Tibial nerve (tissue), 4 donors: ENCODE measurements around the gene ZCCHC7. TPM values are rescaled to one million over a fixed set of nuclear protein-coding genes. Genes with fewer than 3 reads are reported as not detected.
"Not testable (repeated sequence)": the region's sequence is repeated elsewhere in the genome, so short reads cannot be mapped to it uniquely, and the experiment has no call there.

Experiments
- DNase-seq, 2 donors: peaks; one replicate each; pipeline ENCODE4 v3.0.0-alpha.2; 2019; ENCODE audit warnings: low spot score in 2 of 2
- H3K27ac ChIP-seq, 4 donors: fragments of 200-600 bp; sonication (generic) in 3 of 4; one replicate each; pipeline ENCODE4 v1.5.1; 2017 to 2019; ENCODE audit warnings: mild to moderate bottlenecking in 1 of 4
- H3K27me3 ChIP-seq, 2 donors: fragments of 200-600 bp; sonication (generic) in 1 of 2; one replicate each; pipeline versions ENCODE4 v1.5.1 to v1.6.0; 2017 to 2019
- H3K36me3 ChIP-seq, 3 donors: fragments of 200-600 bp; sonication (generic); one replicate each; pipeline ENCODE4 v1.5.1; 2018 to 2019
- H3K4me1 ChIP-seq, 4 donors: fragments of 200-600 bp; sonication (generic) in 3 of 4; one replicate each; pipeline ENCODE4 v1.5.1; 2017 to 2019
- H3K4me3 ChIP-seq, 4 donors: fragments of 200-600 bp; sonication (generic) in 3 of 4; one replicate each; pipeline ENCODE4 v1.5.1; 2017 to 2019; ENCODE audit warnings: mild to moderate bottlenecking in 1 of 4, moderate library complexity in 1 of 4
- H3K9me3 ChIP-seq, 4 donors: fragments of 200-600 bp; sonication (generic) in 3 of 4; one replicate each; pipeline ENCODE4 v1.5.1; 2017 to 2019
- EP300 ChIP-seq, 2 donors: sonication (generic); formaldehyde crosslinking; IDR thresholded peaks; one replicate each; pipeline ENCODE4 v1.6.1; 2017; ENCODE audit warnings: antibody characterized with exemption in 2 of 2, mild to moderate bottlenecking in 1 of 2
- POLR2A ChIP-seq, 2 donors: fragments of 450-650 bp; IDR thresholded peaks; one replicate each; pipeline ENCODE4 v1.6.1; 2017; ENCODE audit warnings: antibody characterized with exemption in 2 of 2, mild to moderate bottlenecking in 2 of 2, moderate library complexity in 2 of 2
- WGBS, 2 donors: methylation state at CpG; one replicate each; pipeline ENCODE4 v1.1.5; 2018; 5-methylcytosine and 5-hydroxymethylcytosine counted together
- total RNA-seq, 4 donors: library from RNA; depleted of rRNA; stranded (reverse); fragments of >200 nt; gene quantifications; one replicate each; pipeline ENCODE4 v1.1.0, GENCODE V29; 2016
- TF ChIP-seq, protein P1 (sequence below), 5 experiments: fragments of 200-600 bp in 3 of 5; fragments of 450-650 bp in 2 of 5; sonication (generic) in 3 of 5; IDR thresholded peaks; one replicate each; pipeline ENCODE4 v1.5.1; 2016 to 2019; ENCODE audit warnings: antibody characterized with exemption in 5 of 5, mild to moderate bottlenecking in 3 of 5, moderate library complexity in 2 of 5

The ZCCHC7 gene
- total RNA-seq, 4 donors from 2014 or later, result 11.8 to 24.7 (median 18.3) TPM

DNA sequence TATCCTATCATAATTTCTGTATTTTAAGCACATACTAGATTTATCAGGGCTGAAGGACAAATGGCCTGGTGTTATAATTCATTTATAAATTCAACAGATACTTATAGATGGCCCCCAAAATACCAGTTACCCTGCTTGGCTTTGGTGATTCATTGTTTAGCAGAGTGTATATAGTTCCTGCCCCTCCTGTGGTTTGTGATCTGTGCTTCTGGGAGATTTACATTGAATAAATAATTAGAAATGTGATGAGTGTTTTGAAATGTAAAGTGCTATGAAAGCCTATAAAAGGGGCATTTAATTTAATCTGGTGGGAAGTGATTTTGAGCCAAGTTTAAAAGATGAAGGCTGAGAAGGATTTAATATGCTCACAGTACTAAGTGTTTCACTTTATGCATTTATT is 36.7 kb upstream of the ZCCHC7 start:
- TF ChIP-seq, protein P1, sequence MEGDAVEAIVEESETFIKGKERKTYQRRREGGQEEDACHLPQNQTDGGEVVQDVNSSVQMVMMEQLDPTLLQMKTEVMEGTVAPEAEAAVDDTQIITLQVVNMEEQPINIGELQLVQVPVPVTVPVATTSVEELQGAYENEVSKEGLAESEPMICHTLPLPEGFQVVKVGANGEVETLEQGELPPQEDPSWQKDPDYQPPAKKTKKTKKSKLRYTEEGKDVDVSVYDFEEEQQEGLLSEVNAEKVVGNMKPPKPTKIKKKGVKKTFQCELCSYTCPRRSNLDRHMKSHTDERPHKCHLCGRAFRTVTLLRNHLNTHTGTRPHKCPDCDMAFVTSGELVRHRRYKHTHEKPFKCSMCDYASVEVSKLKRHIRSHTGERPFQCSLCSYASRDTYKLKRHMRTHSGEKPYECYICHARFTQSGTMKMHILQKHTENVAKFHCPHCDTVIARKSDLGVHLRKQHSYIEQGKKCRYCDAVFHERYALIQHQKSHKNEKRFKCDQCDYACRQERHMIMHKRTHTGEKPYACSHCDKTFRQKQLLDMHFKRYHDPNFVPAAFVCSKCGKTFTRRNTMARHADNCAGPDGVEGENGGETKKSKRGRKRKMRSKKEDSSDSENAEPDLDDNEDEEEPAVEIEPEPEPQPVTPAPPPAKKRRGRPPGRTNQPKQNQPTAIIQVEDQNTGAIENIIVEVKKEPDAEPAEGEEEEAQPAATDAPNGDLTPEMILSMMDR (IDR thresholded peaks at IDR 0.05), result no peak
- TF ChIP-seq POLR2A (IDR thresholded peaks at IDR 0.05), result no peak
- no peak for TF ChIP-seq EP300 (IDR thresholded peaks at IDR 0.05)
- no peak overlapping the region for H3K4me3 ChIP-seq
- no peak for DNase-seq
- H3K9me3 ChIP-seq, result no peaks in the 10 kb centered on the region
- H3K36me3 ChIP-seq, result peaks cover 0 to 19% (median 0%) of the 10 kb centered on the region in 3 donors
- H3K27ac ChIP-seq, result no peak overlapping the region
- no peaks in the 10 kb centered on the region for H3K27me3 ChIP-seq
- peaks cover 0 to 42% (median 13%) of the 10 kb centered on the region in 4 donors for H3K4me1 ChIP-seq

DNA sequence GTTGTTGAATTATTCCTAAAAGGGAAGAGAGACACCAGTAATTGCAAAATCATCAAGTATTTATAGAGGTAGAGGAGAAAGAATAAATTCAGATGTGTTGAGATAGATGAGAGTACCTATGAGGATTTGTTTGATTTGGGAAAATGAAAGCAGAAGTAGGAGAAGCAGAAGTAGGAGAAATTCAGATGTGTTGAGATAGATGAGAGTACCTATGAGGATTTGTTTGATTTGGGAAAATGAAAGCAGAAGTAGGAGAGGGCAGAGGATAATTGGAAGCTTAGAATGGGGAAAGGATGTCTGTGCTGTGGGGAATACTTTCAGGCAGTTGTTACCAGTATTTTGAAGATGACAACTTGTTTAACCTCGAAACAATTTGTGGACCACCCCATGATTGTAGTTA is 35.1 kb upstream of the ZCCHC7 start:
- 94 to 96% methylated on average over 1 of the region's 1 CpG for WGBS, 2 donors
- H3K4me1 ChIP-seq, result peaks cover 0 to 35% (median 9%) of the 10 kb centered on the region in 4 donors
- H3K27ac ChIP-seq, result no peak overlapping the region
- no peak overlapping the region for H3K4me3 ChIP-seq
- no peaks in the 10 kb centered on the region for H3K27me3 ChIP-seq
- H3K9me3 ChIP-seq, result no peaks in the 10 kb centered on the region
- TF ChIP-seq, protein P1 (IDR thresholded peaks at IDR 0.05), result no peak
- TF ChIP-seq POLR2A (IDR thresholded peaks at IDR 0.05) (no peak), EP300 (IDR thresholded peaks at IDR 0.05) (no peak)
- peaks cover 0 to 23% (median 0%) of the 10 kb centered on the region in 3 donors for H3K36me3 ChIP-seq
- no peak for DNase-seq

DNA sequence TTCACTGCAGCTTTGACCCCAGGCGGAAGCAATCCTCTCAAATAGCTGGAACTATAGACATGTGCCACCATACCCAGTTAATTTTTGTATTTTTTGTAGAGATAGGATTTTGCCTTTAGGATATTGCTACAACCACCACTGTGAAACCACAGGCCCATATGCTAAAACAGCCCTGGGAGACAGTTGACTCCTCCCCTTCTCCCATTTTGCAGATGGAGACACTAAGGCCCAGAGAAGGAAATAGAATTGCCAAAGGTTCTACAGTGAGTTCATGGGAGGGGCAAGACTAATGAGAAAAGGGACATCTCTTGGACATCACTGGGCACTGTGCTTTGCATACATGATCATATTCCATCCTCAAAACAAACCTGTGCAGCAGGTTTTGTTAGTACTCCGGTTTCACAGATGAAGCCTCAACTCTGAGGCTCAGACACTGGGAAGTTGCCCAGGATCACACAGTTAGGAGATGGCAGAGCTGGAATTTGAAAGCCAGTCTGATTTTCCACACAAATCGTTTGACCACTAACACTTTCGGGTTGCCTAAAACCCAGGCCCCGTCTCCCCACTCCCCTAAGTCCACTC is 27.6 kb upstream of the ZCCHC7 start:
- H3K9me3 ChIP-seq, DNase-seq, H3K36me3 ChIP-seq, H3K27me3 ChIP-seq, H3K27ac ChIP-seq, H3K4me1 ChIP-seq, H3K4me3 ChIP-seq: not testable (repeated sequence)
- 80 to 98% methylated on average over 2 to 3 of the region's 5 CpGs for WGBS, 2 donors

DNA sequence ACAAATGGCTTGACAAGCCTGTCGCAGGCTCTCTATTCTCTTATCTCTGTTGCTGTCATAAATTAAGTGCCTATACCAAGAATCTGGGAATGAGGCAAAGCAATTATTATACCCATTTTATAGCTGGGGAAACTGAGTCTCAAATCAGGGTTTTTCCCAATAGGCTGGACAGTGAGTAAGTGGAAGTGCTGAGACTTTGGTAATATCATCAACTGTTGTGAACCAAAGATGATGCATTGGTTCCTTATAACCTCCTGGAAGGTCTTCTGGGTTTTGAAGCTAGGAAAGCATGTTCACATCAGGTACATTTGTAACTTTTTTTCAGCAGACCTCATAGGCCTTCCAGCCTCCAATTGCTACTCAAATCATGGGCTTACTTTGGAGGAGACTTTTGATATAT is 25.6 kb upstream of the ZCCHC7 start:
- DNase-seq, result no peak
- Histone ChIP-seq H3K4me1 (no peaks in the 10 kb centered on the region), H3K27ac (no peak overlapping the region), H3K9me3 (no peaks in the 10 kb centered on the region), H3K4me3 (no peak overlapping the region), H3K27me3 (no peaks in the 10 kb centered on the region), H3K36me3 (no peaks in the 10 kb centered on the region)
- WGBS, 2 donors, result 94 to 100% methylated on average over 1 of the region's 1 CpG
- no peak for TF ChIP-seq EP300 (IDR thresholded peaks at IDR 0.05)
- no peak for TF ChIP-seq POLR2A (IDR thresholded peaks at IDR 0.05)
- TF ChIP-seq, protein P1 (IDR thresholded peaks at IDR 0.05), result no peak

DNA sequence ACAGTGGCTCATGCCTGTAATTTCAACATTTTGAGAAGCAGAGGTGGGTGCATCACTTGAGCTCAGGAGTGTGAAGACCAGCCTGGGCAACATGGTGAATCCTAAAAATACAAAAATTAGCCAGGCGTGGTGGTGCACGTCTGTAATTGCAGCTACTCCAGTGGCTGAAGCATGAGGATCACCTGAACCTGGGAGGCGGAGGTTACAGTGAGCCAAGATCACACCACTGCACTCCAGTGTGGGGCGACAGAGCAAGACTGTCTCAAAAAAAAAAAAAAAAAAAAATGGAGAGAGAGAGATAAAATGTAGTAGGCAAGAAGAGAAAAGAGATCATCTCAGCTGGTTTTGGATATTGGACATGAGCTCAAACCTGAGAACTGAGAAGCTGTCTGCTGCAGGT is 23.7 kb upstream of the ZCCHC7 start:
- no peak for DNase-seq
- TF ChIP-seq, protein P1 (IDR thresholded peaks at IDR 0.05), result no peak
- no peak for TF ChIP-seq POLR2A (IDR thresholded peaks at IDR 0.05)
- no peak for TF ChIP-seq EP300 (IDR thresholded peaks at IDR 0.05)
- WGBS, 2 donors, result 82 to 83% methylated on average over 4 of the region's 4 CpGs
- Histone ChIP-seq H3K9me3 (no peaks in the 10 kb centered on the region), H3K27ac (no peak overlapping the region), H3K27me3 (no peaks in the 10 kb centered on the region), H3K4me1 (no peaks in the 10 kb centered on the region), H3K4me3 (no peak overlapping the region), H3K36me3 (no peaks in the 10 kb centered on the region)

DNA sequence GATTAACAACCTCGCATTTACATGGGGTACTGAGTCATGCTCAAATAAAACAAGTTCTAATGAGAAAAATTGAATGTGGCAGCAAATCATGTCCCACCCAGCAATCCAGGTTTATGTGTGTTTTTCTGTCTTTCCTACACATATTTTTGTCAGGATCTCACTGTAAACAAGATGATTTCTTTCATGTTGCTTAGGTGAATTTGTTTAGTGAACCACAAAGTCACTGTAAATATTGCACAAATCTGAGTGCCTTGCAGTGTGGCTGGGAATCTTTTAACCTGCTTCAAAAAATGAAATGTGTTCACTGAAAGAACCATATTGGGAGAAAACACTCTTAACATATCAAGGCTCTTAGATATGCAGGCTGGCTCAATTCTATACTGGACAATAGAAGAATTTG is 23.1 kb upstream of the ZCCHC7 start:
- DNase-seq, result no peak
- no peaks in the 10 kb centered on the region for H3K27me3 ChIP-seq
- WGBS, 2 donors, result 87 to 91% methylated on average over 1 of the region's 1 CpG

More for the DNA sequence above, 23.1 kb upstream of the ZCCHC7 start:
- H3K9me3 ChIP-seq, result no peaks in the 10 kb centered on the region
- TF ChIP-seq, protein P1 (IDR thresholded peaks at IDR 0.05), result no peak
- TF ChIP-seq EP300 (IDR thresholded peaks at IDR 0.05) (no peak), POLR2A (IDR thresholded peaks at IDR 0.05) (no peak)
- H3K27ac ChIP-seq, result no peak overlapping the region
- no peaks in the 10 kb centered on the region for H3K4me1 ChIP-seq
- H3K4me3 ChIP-seq, result no peak overlapping the region
- H3K36me3 ChIP-seq, result no peaks in the 10 kb centered on the region
